Lower leg skin (tissue), 4 donors: ENCODE results near the gene CCDC33. TPM values are rescaled to one million over a fixed set of nuclear protein-coding genes. Genes with fewer than 3 reads are reported as not detected.

Experiments
- DNase-seq, 2 donors: peaks; one replicate each; pipeline ENCODE4 v3.0.0-alpha.2; 2019; ENCODE audit warnings: low spot score in 2 of 2
- H3K4me3 ChIP-seq: fragments of 200-600 bp; sonication (generic); 2 replicates; pipeline ENCODE4 v1.5.1; 2017; ENCODE audit warnings: mild to moderate bottlenecking, low read depth; ENCODE audit not compliant: poor library complexity, severe bottlenecking
- POLR2A ChIP-seq, 2 donors: fragments of 450-650 bp; IDR thresholded peaks; one replicate each; pipeline ENCODE4 v1.6.1; 2016 to 2017; ENCODE audit warnings: antibody characterized with exemption in 2 of 2, mild to moderate bottlenecking in 1 of 2, moderate library complexity in 1 of 2
- WGBS, 2 donors: methylation state at CpG; one replicate each; pipeline ENCODE4 v1.1.5; 2018; 5-methylcytosine and 5-hydroxymethylcytosine counted together
- intact Hi-C: fragments of 100-400 bp; cut with DNase I; formaldehyde crosslinking; loops from one replicate; pipeline ENCODE4 v1.15.0; 2023; ENCODE audit warnings: low total_unique reads
- total RNA-seq, 4 donors: library from RNA; depleted of rRNA; stranded (reverse); fragments of >200 nt; gene quantifications; one replicate each; pipeline ENCODE4 v1.1.0, GENCODE V29; 2016
- TF ChIP-seq, protein P1 (sequence below), 3 donors: fragments of 450-650 bp; IDR thresholded peaks; one replicate each; pipeline ENCODE4 v1.5.1; 2016; ENCODE audit warnings: antibody characterized with exemption in 3 of 3, mild to moderate bottlenecking in 3 of 3, moderate library complexity in 2 of 3

CCDC33 gene
- total RNA-seq, 4 donors from 2014 or later: not detected

DNA sequence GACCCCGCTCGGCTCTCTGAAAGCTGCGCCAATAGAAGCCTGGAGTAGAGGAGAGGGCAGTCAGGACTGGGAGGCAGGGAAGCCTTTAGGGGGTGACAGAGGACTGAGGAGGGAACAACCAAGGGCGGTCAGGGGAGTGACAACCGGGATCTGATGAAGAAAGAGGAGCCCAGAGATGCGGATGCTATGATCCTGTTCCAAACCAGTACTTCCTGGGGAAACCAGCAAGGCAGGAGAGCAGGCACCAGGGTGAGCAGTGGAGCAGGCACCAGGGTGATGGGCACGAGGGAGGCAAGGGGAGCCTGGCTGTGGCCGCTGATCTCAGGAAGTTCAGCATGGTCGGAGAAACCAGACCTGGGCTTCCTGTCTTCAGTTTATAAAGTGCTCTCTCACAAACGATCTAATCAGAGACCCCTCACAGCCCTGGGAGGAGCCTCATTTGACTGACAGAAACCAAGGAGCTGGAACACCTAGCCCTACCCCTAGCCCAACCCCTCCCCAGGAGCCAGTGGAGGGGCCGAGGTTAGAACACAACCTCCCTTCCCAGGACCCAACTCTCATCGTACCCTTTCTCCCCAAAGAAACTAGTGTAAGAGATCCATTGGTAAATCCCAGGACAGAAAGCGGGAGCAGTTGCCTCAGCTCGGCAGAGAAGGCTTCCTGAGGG is 34.9 kb downstream of the CCDC33 start:
- no peak overlapping the region for H3K4me3 ChIP-seq
- WGBS, 2 donors: 39 to 40% methylated on average over 14 of the region's 14 CpGs
- intact Hi-C loops: no loop called here
- TF ChIP-seq POLR2A (IDR thresholded peaks at IDR 0.05): no peak
- TF ChIP-seq, protein P1, sequence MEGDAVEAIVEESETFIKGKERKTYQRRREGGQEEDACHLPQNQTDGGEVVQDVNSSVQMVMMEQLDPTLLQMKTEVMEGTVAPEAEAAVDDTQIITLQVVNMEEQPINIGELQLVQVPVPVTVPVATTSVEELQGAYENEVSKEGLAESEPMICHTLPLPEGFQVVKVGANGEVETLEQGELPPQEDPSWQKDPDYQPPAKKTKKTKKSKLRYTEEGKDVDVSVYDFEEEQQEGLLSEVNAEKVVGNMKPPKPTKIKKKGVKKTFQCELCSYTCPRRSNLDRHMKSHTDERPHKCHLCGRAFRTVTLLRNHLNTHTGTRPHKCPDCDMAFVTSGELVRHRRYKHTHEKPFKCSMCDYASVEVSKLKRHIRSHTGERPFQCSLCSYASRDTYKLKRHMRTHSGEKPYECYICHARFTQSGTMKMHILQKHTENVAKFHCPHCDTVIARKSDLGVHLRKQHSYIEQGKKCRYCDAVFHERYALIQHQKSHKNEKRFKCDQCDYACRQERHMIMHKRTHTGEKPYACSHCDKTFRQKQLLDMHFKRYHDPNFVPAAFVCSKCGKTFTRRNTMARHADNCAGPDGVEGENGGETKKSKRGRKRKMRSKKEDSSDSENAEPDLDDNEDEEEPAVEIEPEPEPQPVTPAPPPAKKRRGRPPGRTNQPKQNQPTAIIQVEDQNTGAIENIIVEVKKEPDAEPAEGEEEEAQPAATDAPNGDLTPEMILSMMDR (IDR thresholded peaks at IDR 0.05): no peak
- DNase-seq: no peak

DNA sequence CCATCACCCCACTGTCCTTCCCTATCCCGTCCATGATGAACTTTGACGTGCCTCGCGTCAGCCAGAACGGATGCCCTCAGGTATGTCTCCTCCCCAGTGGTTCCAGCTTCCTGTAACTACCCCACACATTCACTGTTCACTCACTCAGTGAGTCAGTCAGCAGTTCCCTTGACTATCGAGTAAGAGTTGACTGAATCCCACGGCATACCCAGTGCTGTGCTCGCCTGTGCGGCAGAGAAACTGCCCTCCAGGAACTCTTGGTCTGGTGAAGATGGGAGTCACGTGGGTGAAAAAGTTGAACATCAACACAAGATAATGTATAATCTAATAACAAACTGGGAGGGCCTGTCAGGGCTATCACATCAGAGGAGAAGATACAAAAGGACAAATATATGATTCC is 36.7 kb downstream of the CCDC33 start:
- DNase-seq: no peak
- TF ChIP-seq, protein P1 (IDR thresholded peaks at IDR 0.05): no peak
- TF ChIP-seq POLR2A (IDR thresholded peaks at IDR 0.05): no peak
- intact Hi-C loops: no loop called here
- H3K4me3 ChIP-seq: no peak overlapping the region
- 83% methylated on average over 10 of the region's 10 CpGs for WGBS, 2 donors

DNA sequence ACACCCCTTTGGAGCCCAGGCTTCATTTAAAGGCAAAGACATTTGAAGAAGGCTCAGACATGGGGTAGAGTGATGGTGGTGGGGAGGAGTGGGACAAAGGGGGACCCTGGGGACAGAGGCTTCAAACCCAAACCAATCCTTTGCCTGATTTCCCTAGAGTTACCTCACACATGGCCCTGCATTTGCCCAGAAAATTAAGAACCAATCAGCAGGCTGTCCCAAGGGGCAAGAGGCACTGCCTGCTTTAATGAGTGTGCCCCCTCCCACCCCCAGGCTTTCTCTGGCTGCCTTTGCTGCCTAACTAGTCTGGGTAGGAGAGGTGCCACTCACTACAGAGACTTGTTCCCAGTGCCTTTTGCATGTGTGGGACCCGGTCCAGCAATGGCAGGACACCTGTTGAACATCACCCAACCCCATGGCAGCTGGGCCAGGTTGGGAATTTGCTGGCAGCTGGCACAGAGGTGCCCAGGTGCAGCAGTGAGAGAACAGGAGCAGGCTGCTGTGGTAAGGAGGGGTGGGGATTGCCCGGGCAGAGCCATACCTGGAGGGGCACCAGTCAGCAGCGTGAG is 38.4 kb downstream of the CCDC33 start:
- 45 to 62% methylated on average over 3 of the region's 3 CpGs for WGBS, 2 donors
- no peak for DNase-seq
- intact Hi-C loops: no loop called here
- TF ChIP-seq, protein P1 (IDR thresholded peaks at IDR 0.05): no peak
- no peak overlapping the region for H3K4me3 ChIP-seq

DNA sequence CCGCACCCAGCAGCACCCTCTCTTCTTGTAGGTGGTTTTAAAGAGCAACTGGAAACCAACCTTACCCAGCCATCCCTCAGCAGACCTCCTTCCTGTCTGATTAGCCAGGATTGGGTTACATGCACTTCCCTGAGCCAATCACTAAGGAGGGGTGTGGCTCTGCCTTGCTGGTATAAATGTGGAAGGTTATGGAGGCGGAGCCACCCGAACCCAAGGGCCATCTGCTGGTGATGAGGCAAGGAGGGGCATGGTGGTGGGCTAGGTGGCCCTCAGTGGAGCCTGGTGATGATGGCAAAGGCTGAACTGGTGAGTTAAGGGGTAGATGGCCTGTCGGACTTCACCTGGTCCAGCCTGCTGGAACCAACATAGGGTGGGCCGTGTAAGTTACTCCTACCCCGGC is 39.8 kb downstream of the CCDC33 start:
- H3K4me3 ChIP-seq: no peak overlapping the region
- TF ChIP-seq, protein P1 (IDR thresholded peaks at IDR 0.05): no peak
- TF ChIP-seq POLR2A (IDR thresholded peaks at IDR 0.05): no peak
- WGBS, 2 donors: 80 to 82% methylated on average over 6 of the region's 6 CpGs
- DNase-seq: no peak
- intact Hi-C loops: no loop called here

DNA sequence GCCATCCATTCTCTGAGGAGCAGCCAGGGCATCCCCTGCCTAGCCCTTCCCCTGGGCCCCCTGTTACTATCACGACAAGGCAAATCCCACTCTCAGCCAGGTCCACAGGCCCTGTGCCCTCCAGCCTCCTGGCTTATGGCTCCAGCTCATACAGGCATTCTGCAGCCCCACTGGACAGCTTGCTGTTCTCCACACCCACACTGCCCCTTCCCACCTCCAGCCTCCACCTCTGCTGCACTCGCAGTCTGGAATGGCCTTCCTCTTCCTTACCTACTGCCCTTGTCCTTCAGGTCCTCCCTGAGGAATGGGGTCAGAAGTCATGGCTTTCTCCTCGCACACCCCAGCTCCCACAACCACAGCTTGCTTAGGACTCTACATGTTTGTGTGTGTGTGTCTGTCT is 40.4 kb downstream of the CCDC33 start:
- DNase-seq: no peak
- H3K4me3 ChIP-seq: no peak overlapping the region
- intact Hi-C loops: no loop called here
- 85 to 98% methylated on average over 3 of the region's 3 CpGs for whole genome bisulfite sequencing, 2 donors
- no peak for TF ChIP-seq POLR2A (IDR thresholded peaks at IDR 0.05)
- TF ChIP-seq, protein P1 (IDR thresholded peaks at IDR 0.05): no peak
